CD4-positive, alpha-beta T cell treated with Interleukin-10 for 1 hour (primary cell): ENCODE measurements around the gene SLC22A5.

Experiments used
- DNase-seq: peaks from one replicate; pipeline ENCODE4 v3.0.0-alpha.2; 2020

Gene SLC22A5

GRCh38 chr5:132368186-132368585 is 1.3 kb upstream of the SLC22A5 start:
- no peak for DNase-seq

GRCh38 chr5:132369007-132369473 is 470 bp upstream of the SLC22A5 start:
- DNase-seq = no peak

GRCh38 chr5:132370181-132370970 is 866 bp downstream of the SLC22A5 start:
- DNase-seq = no peak

- no peak for DNase-seq
These were observed 1.6 kb downstream of the SLC22A5 start for GRCh38 chr5:132370971-132371602.

- DNase-seq = no peak
These were observed 2.1 kb downstream of the SLC22A5 start for GRCh38 chr5:132371603-132371994.

- DNase-seq = no peak
These were observed 2.6 kb downstream of the SLC22A5 start for GRCh38 chr5:132372127-132372526.

GRCh38 chr5:132372542-132372941 is 3.0 kb downstream of the SLC22A5 start:
- no peak for DNase-seq

- no peak for DNase-seq
These were observed 6.4 kb downstream of the SLC22A5 start for GRCh38 chr5:132375957-132376356.

- no peak for DNase-seq
These were observed 7.5 kb downstream of the SLC22A5 start for GRCh38 chr5:132376694-132377641.

GRCh38 chr5:132377738-132378137 is 8.2 kb downstream of the SLC22A5 start:
- DNase-seq = no peak

- no peak for DNase-seq
These were observed 9.1 kb downstream of the SLC22A5 start for GRCh38 chr5:132378580-132378979.

- DNase-seq = no peak
These were observed 10.5 kb downstream of the SLC22A5 start for GRCh38 chr5:132380047-132380446.

GRCh38 chr5:132380741-132381140 is 11.2 kb downstream of the SLC22A5 start:
- no peak for DNase-seq

GRCh38 chr5:132381614-132382013 is 12.1 kb downstream of the SLC22A5 start:
- DNase-seq = no peak

GRCh38 chr5:132383261-132383660 is 13.8 kb downstream of the SLC22A5 start:
- DNase-seq = no peak

GRCh38 chr5:132383984-132384383 is 14.5 kb downstream of the SLC22A5 start:
- DNase-seq = no peak

GRCh38 chr5:132384506-132385050 is 15.1 kb downstream of the SLC22A5 start:
- no peak for DNase-seq

GRCh38 chr5:132385326-132386105 is 16.0 kb downstream of the SLC22A5 start:
- DNase-seq = peak; percentile 84

GRCh38 chr5:132386644-132387286 is 17.3 kb downstream of the SLC22A5 start:
- DNase-seq = peak; percentile 87

- no peak for DNase-seq
These were observed 18.2 kb downstream of the SLC22A5 start for GRCh38 chr5:132387640-132388117.
